Smooth muscle cell (in vitro differentiated cells): ENCODE results near the gene CELA3A. TPM values are rescaled to one million over a fixed set of nuclear protein-coding genes. Genes with fewer than 3 reads are reported as not detected.
A peak's percentile ranks its signal among the peaks of the same experiment; 100 is the strongest.

Source experiments
- DNase-seq: peaks from one replicate; lab custom pipeline; 2025; ENCODE audit not compliant: unreplicated experiment; lab: John Stamatoyannopoulos, UW
- H2AFZ ChIP-seq: fragments of 200-600 bp; sonication (generic); 2 replicates; pipeline ENCODE4 v1.6.0; 2016; ENCODE audit warnings: antibody characterized with exemption, low read depth, mild to moderate bottlenecking
- H3F3A ChIP-seq: fragments of 200-600 bp; sonication (generic); 2 replicates; pipeline ENCODE4 v1.6.0; 2017; ENCODE audit warnings: antibody characterized with exemption, low read depth
- H3K27ac ChIP-seq: fragments of 200-600 bp; sonication (generic); 2 replicates; pipeline ENCODE4 v1.5.1; 2016; ENCODE audit warnings: low read depth, mild to moderate bottlenecking
- H3K27me3 ChIP-seq: fragments of 200-600 bp; sonication (generic); 2 replicates; pipeline ENCODE4 v1.6.1; 2016; ENCODE audit warnings: low read depth, mild to moderate bottlenecking
- H3K36me3 ChIP-seq: fragments of 200-600 bp; sonication (generic); 2 replicates; pipeline ENCODE4 v1.5.1; 2016; ENCODE audit warnings: low read depth
- H3K4me1 ChIP-seq: fragments of 200-600 bp; sonication (generic); 2 replicates; pipeline ENCODE4 v1.5.1; 2016; ENCODE audit warnings: low read depth
- H3K4me2 ChIP-seq: fragments of 200-600 bp; sonication (generic); 2 replicates; pipeline ENCODE4 v1.6.0; 2016; ENCODE audit warnings: mild to moderate bottlenecking
- H3K4me3 ChIP-seq: fragments of 200-600 bp; sonication (generic); 2 replicates; pipeline ENCODE4 v1.5.1; 2016; ENCODE audit warnings: mild to moderate bottlenecking
- H3K79me2 ChIP-seq: fragments of 200-600 bp; sonication (generic); 2 replicates; pipeline ENCODE4 v1.6.0; 2016; ENCODE audit warnings: low read depth, mild to moderate bottlenecking
- H3K9ac ChIP-seq: fragments of 200-600 bp; sonication (generic); 2 replicates; pipeline ENCODE4 v1.6.0; 2016; ENCODE audit warnings: low read depth
- H3K9me3 ChIP-seq: fragments of 200-600 bp; sonication (generic); replicated peaks from 2 replicates; pipeline ENCODE4 v1.5.1; 2016; ENCODE audit warnings: low read depth
- H4K20me1 ChIP-seq: fragments of 200-600 bp; sonication (generic); 2 replicates; pipeline ENCODE4 v1.6.0; 2016; ENCODE audit warnings: low read depth
- CTCF ChIP-seq: fragments of 200-600 bp; sonication (generic); IDR thresholded peaks from 2 replicates; pipeline ENCODE4 v1.5.1; 2017; ENCODE audit warnings: borderline replicate concordance, mild to moderate bottlenecking, antibody characterized with exemption; ENCODE audit not compliant: insufficient read depth, poor library complexity, severe bottlenecking
- WGBS: methylation state at CpG from one replicate; pipeline ENCODE4 v1.1.7; 2016; ENCODE audit warnings: low lambda C conversion rate; 5-methylcytosine and 5-hydroxymethylcytosine counted together
- polyA plus RNA-seq: library from polyadenylated mRNA; unstranded; fragments of >200 nt; fragmentation: Nextera tagmentation; extraction: Ambion mirVana; gene quantifications from 2 replicates; pipeline ENCODE4 v1.2.1, GENCODE V29; 2016
- total RNA-seq: library from RNA; depleted of rRNA; stranded (reverse); fragments of >200 nt; gene quantifications from 2 replicates; pipeline ENCODE4 v1.2.3, GENCODE V29; 2014

The CELA3A gene
- total and polyA plus RNA-seq, 2 experiments from 2014 or later, result not detected

GRCh38 chr1:22025368-22026155 is 24.1 kb downstream of the CELA3A start:
- Histone ChIP-seq H4K20me1 (no peaks in the 10 kb centered on the region), H3K36me3 (no peaks in the 10 kb centered on the region), H2AFZ (peak overlapping the region; percentile 80), H3K9me3 (no peaks in the 10 kb centered on the region), H3K27ac (peak overlapping the region; percentile 96), H3K27me3 (no peaks in the 10 kb centered on the region), H3K9ac (peak overlapping the region; percentile 93), H3K4me2 (peak overlapping the region; percentile 87), H3K4me1 (no peaks in the 10 kb centered on the region), H3K79me2 (no peaks in the 10 kb centered on the region), H3K4me3 (peak overlapping the region; percentile 73), H3F3A (peaks cover 11% of the 10 kb centered on the region)
- TF ChIP-seq CTCF, result no peak
- peak; percentile 67 for DNase-seq
- under 1% methylated on average over 42 of the region's 42 CpGs for WGBS

DNA sequence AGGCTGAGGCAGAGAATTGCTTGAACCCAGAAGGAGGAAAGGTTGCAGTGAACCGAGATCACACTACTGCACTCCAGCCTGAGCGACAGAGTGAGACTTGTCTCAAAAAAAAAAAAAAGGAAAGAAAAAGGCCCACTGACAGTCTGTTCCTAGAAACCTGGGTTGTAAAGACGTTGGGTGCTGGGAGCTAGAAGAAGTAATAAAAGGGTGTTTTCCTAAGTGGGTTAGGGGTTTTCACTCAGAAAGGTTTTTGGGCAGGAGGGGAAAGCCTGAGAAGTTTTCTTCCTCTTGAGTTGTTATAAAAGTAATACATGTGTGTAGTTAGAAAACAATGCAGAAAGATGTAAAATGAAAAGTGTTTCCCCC is 25.4 kb downstream of the CELA3A start:
- no peak for DNase-seq
- Histone ChIP-seq H3K36me3 (no peaks in the 10 kb centered on the region), H3K4me2 (no peak overlapping the region), H3K27ac (no peak overlapping the region), H3F3A (peaks cover 11% of the 10 kb centered on the region), H4K20me1 (no peaks in the 10 kb centered on the region), H2AFZ (no peak overlapping the region), H3K27me3 (no peaks in the 10 kb centered on the region), H3K9ac (no peak overlapping the region), H3K4me1 (no peaks in the 10 kb centered on the region), H3K4me3 (no peak overlapping the region), H3K9me3 (no peaks in the 10 kb centered on the region), H3K79me2 (no peaks in the 10 kb centered on the region)
- WGBS, result 84% methylated on average over 3 of the region's 3 CpGs
- TF ChIP-seq CTCF, result no peak

GRCh38 chr1:22030057-22030456 is 28.6 kb downstream of the CELA3A start:
- Histone ChIP-seq H3K27me3 (no peaks in the 10 kb centered on the region), H3K9ac (no peak overlapping the region), H3K9me3 (no peaks in the 10 kb centered on the region), H3K4me3 (no peak overlapping the region), H2AFZ (no peak overlapping the region), H3K79me2 (no peaks in the 10 kb centered on the region), H3K4me2 (no peak overlapping the region), H3F3A (peaks cover under 1% of the 10 kb centered on the region), H3K27ac (no peak overlapping the region), H3K36me3 (no peaks in the 10 kb centered on the region), H4K20me1 (no peaks in the 10 kb centered on the region), H3K4me1 (no peaks in the 10 kb centered on the region)
- TF ChIP-seq CTCF, result no peak
- WGBS, result 64% methylated on average over 4 of the region's 4 CpGs
- no peak for DNase-seq

DNA sequence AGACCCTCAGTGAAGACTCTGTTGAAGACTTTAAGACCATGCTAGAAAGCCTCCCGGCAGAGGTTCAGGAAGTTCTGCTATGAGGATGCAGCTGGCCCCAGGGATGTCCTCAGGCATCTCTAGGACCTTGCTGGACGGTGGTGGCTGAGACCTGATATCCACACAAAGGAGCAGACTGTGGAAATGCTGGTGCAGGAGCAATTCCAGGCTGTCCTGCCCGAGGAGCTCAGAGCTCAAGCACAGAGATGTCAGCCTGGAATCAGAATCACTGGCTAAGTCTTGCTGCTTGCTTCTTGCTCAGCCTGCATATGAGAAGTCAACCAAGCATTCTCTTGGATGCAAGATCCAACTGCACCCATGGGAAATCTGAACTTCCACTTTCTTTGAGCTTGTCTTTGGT is 29.0 kb downstream of the CELA3A start:
- no peaks in the 10 kb centered on the region for H3K4me1 ChIP-seq
- WGBS, result 73% methylated on average over 3 of the region's 3 CpGs
- no peak overlapping the region for H3K4me3 ChIP-seq
- no peaks in the 10 kb centered on the region for H3K79me2 ChIP-seq
- H2AFZ ChIP-seq, result no peak overlapping the region
- no peak overlapping the region for H3K27ac ChIP-seq
- no peaks in the 10 kb centered on the region for H4K20me1 ChIP-seq
- H3K9ac ChIP-seq, result no peak overlapping the region
- no peaks in the 10 kb centered on the region for H3K9me3 ChIP-seq
- H3F3A ChIP-seq, result no peaks in the 10 kb centered on the region
- H3K36me3 ChIP-seq, result no peaks in the 10 kb centered on the region
- H3K27me3 ChIP-seq, result no peaks in the 10 kb centered on the region
- TF ChIP-seq CTCF, result no peak
- DNase-seq, result no peak
- H3K4me2 ChIP-seq, result no peak overlapping the region
